ENCODE data around the gene SERPINB4. TPM values are rescaled to one million over a fixed set of nuclear protein-coding genes. Genes with fewer than 3 reads are reported as not detected.

Gene SERPINB4
- total RNA-seq, 4 donors from 2014 or later: not detected

DNA sequence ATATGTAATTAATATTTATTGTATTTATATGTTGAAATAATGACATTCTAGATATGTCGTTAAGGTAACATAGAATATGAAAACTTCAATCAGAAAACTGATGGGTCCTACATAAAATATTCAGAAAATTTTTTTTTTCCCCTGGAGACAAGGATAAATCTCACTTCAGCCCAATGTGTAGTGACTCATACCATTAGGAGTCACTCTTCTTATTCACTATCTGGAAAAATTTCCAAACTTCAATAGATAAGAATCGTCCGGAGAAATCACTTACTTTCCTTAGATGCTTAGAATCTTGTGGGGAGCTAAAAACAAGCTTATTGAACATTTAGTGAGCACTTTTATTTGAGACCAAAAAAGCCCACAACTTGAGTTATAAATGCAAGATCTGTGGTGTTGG, 52.3 kb downstream of the SERPINB4 start:
- TF ChIP-seq, protein P1, sequence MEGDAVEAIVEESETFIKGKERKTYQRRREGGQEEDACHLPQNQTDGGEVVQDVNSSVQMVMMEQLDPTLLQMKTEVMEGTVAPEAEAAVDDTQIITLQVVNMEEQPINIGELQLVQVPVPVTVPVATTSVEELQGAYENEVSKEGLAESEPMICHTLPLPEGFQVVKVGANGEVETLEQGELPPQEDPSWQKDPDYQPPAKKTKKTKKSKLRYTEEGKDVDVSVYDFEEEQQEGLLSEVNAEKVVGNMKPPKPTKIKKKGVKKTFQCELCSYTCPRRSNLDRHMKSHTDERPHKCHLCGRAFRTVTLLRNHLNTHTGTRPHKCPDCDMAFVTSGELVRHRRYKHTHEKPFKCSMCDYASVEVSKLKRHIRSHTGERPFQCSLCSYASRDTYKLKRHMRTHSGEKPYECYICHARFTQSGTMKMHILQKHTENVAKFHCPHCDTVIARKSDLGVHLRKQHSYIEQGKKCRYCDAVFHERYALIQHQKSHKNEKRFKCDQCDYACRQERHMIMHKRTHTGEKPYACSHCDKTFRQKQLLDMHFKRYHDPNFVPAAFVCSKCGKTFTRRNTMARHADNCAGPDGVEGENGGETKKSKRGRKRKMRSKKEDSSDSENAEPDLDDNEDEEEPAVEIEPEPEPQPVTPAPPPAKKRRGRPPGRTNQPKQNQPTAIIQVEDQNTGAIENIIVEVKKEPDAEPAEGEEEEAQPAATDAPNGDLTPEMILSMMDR (IDR thresholded peaks at IDR 0.05): no peak
- TF ChIP-seq POLR2AphosphoS5 (IDR thresholded peaks at IDR 0.05): no peak
- TF ChIP-seq POLR2A (IDR thresholded peaks at IDR 0.05): no peak
- TF ChIP-seq EP300 (IDR thresholded peaks at IDR 0.05; ENCODE audit: low read depth): no peak
- no peaks in the 10 kb centered on the region for H3K27me3 ChIP-seq
- intact Hi-C loops (cut with DNase I; ENCODE audit: low total_unique reads) (no loop called here), in situ Hi-C loops (cut with MboI; ENCODE audit: low pct_ligation_motif_present in 1 of 4, low pct_unique_long_range_greater_than_20kb in 1 of 4, low sequenced_read_pairs in 3 of 4) (no loop called here)
- no peak for DNase-seq
- no peaks in the 10 kb centered on the region for H3K9me3 ChIP-seq
- no peak overlapping the region for H3K27ac ChIP-seq
- no peaks in the 10 kb centered on the region for H3K4me1 ChIP-seq
- WGBS, 2 donors (ENCODE audit: low coverage in 1 of 2): 74 to 82% methylated on average over 3 of the region's 3 CpGs
- H3K36me3 ChIP-seq: no peaks in the 10 kb centered on the region
- H3K4me3 ChIP-seq: no peak overlapping the region

DNA sequence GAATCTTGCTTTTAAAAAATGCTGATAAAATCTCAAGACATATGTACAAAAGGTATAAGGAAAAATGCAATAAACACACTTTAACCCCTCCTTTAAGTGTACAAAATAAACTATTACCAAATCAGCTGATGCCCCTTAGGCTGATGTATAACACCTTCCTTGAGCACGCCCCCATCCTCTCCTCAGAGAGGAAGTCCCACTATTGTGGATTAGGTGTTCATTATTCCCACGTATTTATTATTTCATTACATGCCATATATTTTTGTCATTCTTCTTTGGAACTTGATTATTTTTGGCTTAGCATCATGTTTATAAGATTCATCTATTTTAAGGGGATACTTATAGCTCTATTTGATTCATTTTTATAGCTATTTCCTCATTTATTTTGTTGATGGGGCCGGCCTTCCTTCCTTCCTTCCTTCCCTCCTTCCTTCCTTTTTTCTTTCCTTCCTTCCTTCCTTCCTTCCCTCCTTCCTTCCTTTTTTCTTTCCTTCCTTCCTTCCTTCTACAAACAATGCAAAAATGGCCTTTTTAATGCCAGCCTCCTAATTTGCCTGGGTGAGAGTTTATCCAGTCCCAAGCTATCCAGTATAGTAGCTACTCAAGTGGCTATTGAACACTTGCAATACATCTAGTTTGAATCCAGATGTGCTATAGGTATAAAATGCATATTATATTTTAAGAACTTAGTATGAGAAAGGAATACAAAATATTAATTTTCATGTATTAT, 52.9 kb downstream of the SERPINB4 start:
- intact Hi-C loops (cut with DNase I; ENCODE audit: low total_unique reads): no loop called here
- WGBS, 2 donors (ENCODE audit: low coverage in 1 of 2): 66 to 68% methylated on average over 3 of the region's 3 CpGs
- no peak overlapping the region for H3K27ac ChIP-seq

DNA sequence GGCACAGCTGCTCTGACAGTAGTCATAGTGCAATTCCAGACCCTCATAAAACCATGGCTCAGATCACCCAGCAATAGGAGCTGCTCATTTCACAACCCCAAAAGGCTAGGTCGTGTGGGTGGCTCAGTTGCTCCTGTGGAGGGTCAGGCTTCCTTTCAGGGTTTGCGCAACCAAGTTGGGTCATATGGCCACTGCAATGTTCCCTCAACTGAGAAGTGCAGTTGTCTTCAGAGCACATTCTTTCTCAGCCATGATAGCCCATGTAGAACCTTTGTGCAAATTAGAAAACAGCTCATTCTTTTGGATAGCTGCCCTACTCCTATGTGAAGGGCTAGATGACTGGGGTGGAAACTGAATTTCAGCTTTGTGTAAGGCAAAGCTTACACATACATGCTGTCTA, 53.7 kb downstream of the SERPINB4 start:
- in situ Hi-C loops (cut with MboI; ENCODE audit: low pct_ligation_motif_present in 1 of 4, low pct_unique_long_range_greater_than_20kb in 1 of 4, low sequenced_read_pairs in 3 of 4) (no loop called here), intact Hi-C loops (cut with DNase I; ENCODE audit: low total_unique reads) (no loop called here)
- Histone ChIP-seq H3K27me3 (no peaks in the 10 kb centered on the region), H3K4me3 (no peak overlapping the region), H3K4me1 (no peaks in the 10 kb centered on the region), H3K27ac (no peak overlapping the region), H3K9me3 (no peaks in the 10 kb centered on the region), H3K36me3 (no peaks in the 10 kb centered on the region)
- TF ChIP-seq, protein P1 (IDR thresholded peaks at IDR 0.05): no peak
- TF ChIP-seq POLR2AphosphoS5 (IDR thresholded peaks at IDR 0.05): no peak
- TF ChIP-seq POLR2A (IDR thresholded peaks at IDR 0.05): no peak
- no peak for TF ChIP-seq EP300 (IDR thresholded peaks at IDR 0.05; ENCODE audit: low read depth)
- 61% methylated on average over 2 of the region's 2 CpGs; no CpG with 5 or more reads in 1 of the 2 donors for WGBS, 2 donors (ENCODE audit: low coverage in 1 of 2)
- DNase-seq: no peak

More for the DNA sequence above, 52.9 kb downstream of the SERPINB4 start:
- Histone ChIP-seq H3K27me3 (no peaks in the 10 kb centered on the region), H3K9me3 (no peaks in the 10 kb centered on the region), H3K36me3 (no peaks in the 10 kb centered on the region), H3K4me1 (no peaks in the 10 kb centered on the region), H3K4me3 (no peak overlapping the region)
- no peak for DNase-seq
- TF ChIP-seq EP300 (IDR thresholded peaks at IDR 0.05; ENCODE audit: low read depth): no peak
- TF ChIP-seq, protein P1 (IDR thresholded peaks at IDR 0.05): no peak
- TF ChIP-seq POLR2A (IDR thresholded peaks at IDR 0.05): no peak
- TF ChIP-seq POLR2AphosphoS5 (IDR thresholded peaks at IDR 0.05): no peak
- in situ Hi-C loops (cut with MboI; ENCODE audit: low pct_ligation_motif_present in 1 of 4, low pct_unique_long_range_greater_than_20kb in 1 of 4, low sequenced_read_pairs in 3 of 4): no loop called here

DNA sequence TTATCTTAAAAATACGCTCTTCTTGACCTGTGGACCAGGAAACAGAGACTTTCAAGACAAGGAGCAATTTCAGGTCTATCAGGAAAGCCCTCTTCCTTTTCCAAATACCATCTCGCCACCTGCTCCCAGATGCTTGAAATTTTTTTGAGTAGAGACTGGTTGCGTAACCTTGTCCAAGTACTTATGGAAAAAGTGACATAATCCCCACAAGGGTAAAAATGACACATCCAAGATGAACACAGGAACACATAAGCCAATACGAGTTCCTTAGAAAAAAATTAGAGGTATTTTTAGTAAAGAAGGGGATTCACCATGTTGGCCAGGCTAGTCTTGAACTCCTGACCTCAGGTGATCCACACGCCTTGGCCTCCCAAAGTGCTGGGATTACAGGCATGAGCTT, 55.1 kb downstream of the SERPINB4 start:
- no peaks in the 10 kb centered on the region for H3K4me1 ChIP-seq
- WGBS, 2 donors (ENCODE audit: low coverage in 1 of 2): 60 to 83% methylated on average over 3 to 5 of the region's 5 CpGs
- in situ Hi-C loops (cut with MboI; ENCODE audit: low pct_ligation_motif_present in 1 of 4, low pct_unique_long_range_greater_than_20kb in 1 of 4, low sequenced_read_pairs in 3 of 4): no loop called here
- no peak for TF ChIP-seq POLR2A (IDR thresholded peaks at IDR 0.05)
- no peak for TF ChIP-seq POLR2AphosphoS5 (IDR thresholded peaks at IDR 0.05)
- TF ChIP-seq, protein P1 (IDR thresholded peaks at IDR 0.05): no peak
- no peak for TF ChIP-seq EP300 (IDR thresholded peaks at IDR 0.05; ENCODE audit: low read depth)
- intact Hi-C loops (cut with DNase I; ENCODE audit: low total_unique reads): no loop called here
- H3K9me3 ChIP-seq: no peaks in the 10 kb centered on the region
- no peaks in the 10 kb centered on the region for H3K36me3 ChIP-seq
- H3K4me3 ChIP-seq: no peak overlapping the region
- no peak for DNase-seq
- no peaks in the 10 kb centered on the region for H3K27me3 ChIP-seq
- H3K27ac ChIP-seq: no peak overlapping the region

Other genes with a start within 250 kb of the SERPINB4 start
- gene VPS4B, start 221.8 kb downstream of the SERPINB4 start, total RNA-seq: 100 to 1,000 TPM in 1 of 4 donors, 10 to 100 TPM in 3; 40.4 to 122 (median 63.3) TPM
- 1 to 10 TPM in 3 of 4 donors, under 1 TPM in 1; 0.79 to 3.6 (median 1.2) TPM for gene SERPINB5, start 167.3 kb downstream of the SERPINB4 start, total RNA-seq
- not detected for gene SERPINB12, start 101.9 kb downstream of the SERPINB4 start, total RNA-seq
- gene SERPINB13, start 56.9 kb downstream of the SERPINB4 start, total RNA-seq: 1 to 10 TPM in 1 of 4 donors, not detected in 3; 1.4 TPM
- not detected for gene SERPINB3, start 17.6 kb upstream of the SERPINB4 start, total RNA-seq
- gene SERPINB11, start 58.7 kb upstream of the SERPINB4 start, total RNA-seq: not detected
- gene SERPINB7, start 131.2 kb upstream of the SERPINB4 start, total RNA-seq: not detected
- 10 to 100 TPM in 1 of 4 donors, not detected in 3; 48.3 TPM for gene SERPINB2, start 243.4 kb upstream of the SERPINB4 start, total RNA-seq